Fibroblast of lung (primary cell): ENCODE measurements around the gene EMP3. TPM values are rescaled to one million over a fixed set of nuclear protein-coding genes. Genes with fewer than 3 reads are reported as not detected.
A peak's percentile ranks its signal among the peaks of the same experiment; 100 is the strongest.
"Not testable (repeated sequence)": the region's sequence is repeated elsewhere in the genome, so short reads cannot be mapped to it uniquely, and the experiment has no call there.

ENCODE experiments used
- DNase-seq, 2 donors: peaks; one replicate each; pipeline versions ENCODE4 v3.0.0 to v3.0.0-alpha.2; 2010; ENCODE audit warnings: low read depth in 2 of 2
- H2AFZ ChIP-seq: 2 replicates; pipeline ENCODE4 v1.5.1; 2012; ENCODE audit warnings: low read length, control low read depth, inconsistent platforms
- H3K27ac ChIP-seq: 2 replicates; pipeline ENCODE4 v1.5.1; 2011; ENCODE audit warnings: low read length, control low read depth; ENCODE audit not compliant: insufficient read depth
- H3K27me3 ChIP-seq: 2 replicates; pipeline ENCODE4 v1.5.1; 2011; ENCODE audit warnings: mild to moderate bottlenecking, low read length; ENCODE audit not compliant: control insufficient read depth, insufficient read depth
- H3K36me3 ChIP-seq: 2 replicates; pipeline ENCODE4 v1.5.1; 2011; ENCODE audit warnings: low read length; ENCODE audit not compliant: control insufficient read depth, insufficient read depth
- H3K4me1 ChIP-seq: 2 replicates; pipeline ENCODE4 v1.5.1; 2011; ENCODE audit warnings: low read length; ENCODE audit not compliant: control insufficient read depth, insufficient read depth; ENCODE audit errors: extremely low read depth
- H3K4me2 ChIP-seq: 2 replicates; pipeline ENCODE4 v1.5.1; 2011; ENCODE audit warnings: low read length, control low read depth; ENCODE audit not compliant: insufficient read depth; ENCODE audit errors: extremely low read depth
- H3K4me3 ChIP-seq, 4 experiments: fragments of 200-600 bp in 1 of 4; sonication (generic) in 1 of 4; replicated peaks in 1 of 4; 2 replicates each; pipeline ENCODE4 v1.5.1; 2011 to 2016; ENCODE audit warnings: low read length in 4 of 4, low read depth in 3 of 4, mild to moderate bottlenecking in 3 of 4, control low read depth in 2 of 4, inconsistent platforms in 1 of 4, mixed read lengths in 1 of 4; ENCODE audit not compliant: insufficient read depth in 1 of 4; ENCODE audit errors: control extremely low read depth in 1 of 4
- H3K79me2 ChIP-seq: 2 replicates; pipeline ENCODE4 v1.5.1; 2012; ENCODE audit warnings: mild to moderate bottlenecking, low read length, inconsistent platforms; ENCODE audit not compliant: control insufficient read depth, insufficient read depth
- H3K9ac ChIP-seq: 2 replicates; pipeline ENCODE4 v1.5.1; 2011; ENCODE audit warnings: mild to moderate bottlenecking, low read length, control low read depth; ENCODE audit not compliant: insufficient read depth
- H3K9me3 ChIP-seq: 2 replicates; pipeline ENCODE4 v1.5.1; 2012; ENCODE audit warnings: low read depth, low read length; ENCODE audit not compliant: control insufficient read depth, insufficient read depth
- H4K20me1 ChIP-seq: 2 replicates; pipeline ENCODE4 v1.5.1; 2011; ENCODE audit warnings: low read length; ENCODE audit not compliant: control insufficient read depth, insufficient read depth; ENCODE audit errors: extremely low read depth
- EZH2 ChIP-seq: IDR thresholded peaks from 2 replicates; pipeline ENCODE4 v1.5.1; 2012; ENCODE audit warnings: low read length, control low read depth, mild to moderate bottlenecking; ENCODE audit errors: missing control alignments
- polyA plus RNA-seq, 2 donors: library from polyadenylated mRNA; depleted of rRNA in 1 of 2; stranded (reverse) in 1 of 2; unstranded in 1 of 2; fragments of >200 nt; gene quantifications; 2 replicates each; pipeline ENCODE4 v1.2.1, GENCODE V29; 2011 to 2012; ENCODE audit warnings: missing spikeins in 1 of 2
- total RNA-seq: library from RNA; depleted of rRNA; stranded (reverse); fragments of >200 nt; gene quantifications from 2 replicates; pipeline ENCODE4 v1.2.1, GENCODE V29; 2014
- TF ChIP-seq, protein P1 (sequence below), 2 donors: IDR thresholded peaks in 1 of 2; conservative IDR thresholded peaks in 1 of 2; 1 replicate in 1 of 2; 2 replicates in 1 of 2; pipeline ENCODE4 v1.5.1; 2011 to 2012; ENCODE audit warnings: low read length in 2 of 2, control low read depth in 1 of 2, inconsistent platforms in 1 of 2, low read depth in 1 of 2, mild to moderate bottlenecking in 1 of 2

Gene EMP3
- total and polyA plus RNA-seq, 2 donors (not counting 1 experiment from before 2014, with no cell fraction given): 246 to 303 TPM

DNA sequence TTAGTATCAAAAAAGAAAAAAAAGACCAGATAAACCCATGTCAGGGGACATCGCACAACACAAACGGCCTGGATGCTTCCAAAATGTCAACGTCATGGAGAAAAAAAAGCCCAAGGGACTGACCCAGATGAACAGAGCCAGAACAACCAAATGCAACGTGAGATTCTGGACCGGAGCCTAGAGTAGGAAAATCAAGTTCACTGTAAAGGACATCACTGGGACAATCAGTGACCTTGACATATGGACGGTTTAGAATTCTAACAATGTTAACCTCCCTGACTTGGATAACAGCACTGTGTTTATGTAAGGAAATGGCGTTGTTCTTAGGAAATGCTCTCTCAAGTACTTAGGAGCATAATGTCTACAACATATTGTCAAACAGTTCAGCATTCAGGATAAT is 15.1 kb upstream of the EMP3 start:
- no peak overlapping the region for H3K27ac ChIP-seq
- no peaks in the 10 kb centered on the region for H3K79me2 ChIP-seq
- no peak overlapping the region for H2AFZ ChIP-seq
- TF ChIP-seq, protein P1, sequence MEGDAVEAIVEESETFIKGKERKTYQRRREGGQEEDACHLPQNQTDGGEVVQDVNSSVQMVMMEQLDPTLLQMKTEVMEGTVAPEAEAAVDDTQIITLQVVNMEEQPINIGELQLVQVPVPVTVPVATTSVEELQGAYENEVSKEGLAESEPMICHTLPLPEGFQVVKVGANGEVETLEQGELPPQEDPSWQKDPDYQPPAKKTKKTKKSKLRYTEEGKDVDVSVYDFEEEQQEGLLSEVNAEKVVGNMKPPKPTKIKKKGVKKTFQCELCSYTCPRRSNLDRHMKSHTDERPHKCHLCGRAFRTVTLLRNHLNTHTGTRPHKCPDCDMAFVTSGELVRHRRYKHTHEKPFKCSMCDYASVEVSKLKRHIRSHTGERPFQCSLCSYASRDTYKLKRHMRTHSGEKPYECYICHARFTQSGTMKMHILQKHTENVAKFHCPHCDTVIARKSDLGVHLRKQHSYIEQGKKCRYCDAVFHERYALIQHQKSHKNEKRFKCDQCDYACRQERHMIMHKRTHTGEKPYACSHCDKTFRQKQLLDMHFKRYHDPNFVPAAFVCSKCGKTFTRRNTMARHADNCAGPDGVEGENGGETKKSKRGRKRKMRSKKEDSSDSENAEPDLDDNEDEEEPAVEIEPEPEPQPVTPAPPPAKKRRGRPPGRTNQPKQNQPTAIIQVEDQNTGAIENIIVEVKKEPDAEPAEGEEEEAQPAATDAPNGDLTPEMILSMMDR (conservative IDR thresholded peaks at IDR 0.05 in 1 of 2, IDR thresholded peaks at IDR 0.05 in 1 of 2; ENCODE audit: low read depth in 1 of 2, low read length in 2 of 2): no peak
- TF ChIP-seq EZH2: no peak
- H4K20me1 ChIP-seq: no peaks in the 10 kb centered on the region
- H3K4me1 ChIP-seq: no peaks in the 10 kb centered on the region
- H3K27me3 ChIP-seq: peaks cover 3% of the 10 kb centered on the region
- H3K9me3 ChIP-seq: no peaks in the 10 kb centered on the region
- no peak overlapping the region for H3K4me2 ChIP-seq
- DNase-seq: peak in 1 of 2 donors; percentile 36
- H3K9ac ChIP-seq: no peak overlapping the region
- H3K4me3 ChIP-seq: no peak overlapping the region
- no peaks in the 10 kb centered on the region for H3K36me3 ChIP-seq

DNA sequence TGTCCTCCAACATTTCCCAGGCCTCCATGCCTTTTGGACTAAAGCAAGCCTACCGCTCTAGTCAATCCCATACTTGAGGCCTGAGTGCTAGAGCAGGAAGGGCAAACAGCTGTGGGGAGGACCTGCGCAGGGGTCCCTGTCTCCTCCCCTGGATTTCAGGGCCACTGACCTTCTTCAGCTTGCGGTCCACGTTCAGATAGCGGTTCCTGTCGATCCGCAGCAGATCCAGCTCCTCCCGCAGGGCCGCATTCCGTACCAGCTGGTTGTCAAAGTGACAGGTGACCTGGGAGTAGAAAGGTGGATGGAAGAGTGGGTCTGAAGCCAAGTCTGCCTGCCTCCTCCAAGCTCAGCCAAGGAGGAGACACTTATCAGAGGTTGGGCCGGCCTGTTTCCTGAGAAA is 14.0 kb upstream of the EMP3 start:
- Histone ChIP-seq H3K27me3 (no peaks in the 10 kb centered on the region), H3K9me3 (no peaks in the 10 kb centered on the region), H3K36me3 (no peaks in the 10 kb centered on the region), H3K9ac (no peak overlapping the region), H3K79me2 (no peaks in the 10 kb centered on the region), H2AFZ (no peak overlapping the region), H3K4me1 (no peaks in the 10 kb centered on the region), H3K27ac (no peak overlapping the region), H3K4me2 (no peak overlapping the region), H4K20me1 (no peaks in the 10 kb centered on the region), H3K4me3 (no peak overlapping the region)
- no peak for DNase-seq
- TF ChIP-seq, protein P1 (conservative IDR thresholded peaks at IDR 0.05 in 1 of 2, IDR thresholded peaks at IDR 0.05 in 1 of 2; ENCODE audit: low read depth in 1 of 2, low read length in 2 of 2): no peak
- TF ChIP-seq EZH2: no peak

DNA sequence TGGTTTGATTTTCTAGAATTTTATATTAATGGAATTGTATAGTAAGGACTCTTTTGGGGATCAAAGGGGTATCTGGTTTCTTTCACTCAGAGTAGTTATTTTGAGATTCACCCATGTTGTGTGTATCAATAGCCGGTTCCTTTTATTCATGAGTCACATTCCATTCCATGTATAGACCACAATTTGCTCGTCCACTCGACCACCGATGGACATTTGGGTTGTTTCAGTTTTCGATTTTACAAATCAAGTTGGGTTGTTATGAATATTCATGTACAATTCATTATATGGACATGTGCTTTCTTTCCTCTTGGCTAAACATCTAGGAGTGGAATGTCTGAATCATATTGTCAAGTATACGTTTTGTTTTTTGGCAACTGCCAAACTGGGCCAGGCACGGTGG is 9.6 kb upstream of the EMP3 start:
- Histone ChIP-seq H4K20me1 (no peaks in the 10 kb centered on the region), H3K79me2 (no peaks in the 10 kb centered on the region), H3K9me3 (no peaks in the 10 kb centered on the region), H2AFZ (no peak overlapping the region), H3K4me1 (peaks cover 3% of the 10 kb centered on the region), H3K9ac (no peak overlapping the region), H3K36me3 (no peaks in the 10 kb centered on the region), H3K27ac (no peak overlapping the region), H3K4me3 (no peak overlapping the region), H3K4me2 (no peak overlapping the region), H3K27me3 (no peaks in the 10 kb centered on the region)
- TF ChIP-seq, protein P1 (conservative IDR thresholded peaks at IDR 0.05 in 1 of 2, IDR thresholded peaks at IDR 0.05 in 1 of 2; ENCODE audit: low read depth in 1 of 2, low read length in 2 of 2): no peak
- no peak for TF ChIP-seq EZH2
- DNase-seq: no peak

DNA sequence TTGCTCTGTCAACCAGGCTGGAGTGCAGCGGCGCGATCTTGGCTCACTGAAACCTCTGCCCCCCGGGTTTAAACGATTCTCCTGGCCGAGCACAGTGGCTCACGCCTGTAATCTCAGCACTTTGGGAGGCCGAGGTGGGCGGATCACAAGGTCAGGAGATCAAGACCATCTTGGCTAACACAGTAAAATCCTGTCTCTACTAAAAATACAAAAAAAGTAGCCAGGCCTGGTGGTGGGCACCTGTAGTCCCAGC is 7.7 kb upstream of the EMP3 start:
- peaks cover 12% of the 10 kb centered on the region for H3K4me1 ChIP-seq
- not testable (repeated sequence) for H3K9ac ChIP-seq, H3K36me3 ChIP-seq, H3K27ac ChIP-seq, H3K79me2 ChIP-seq, H3K9me3 ChIP-seq, H2AFZ ChIP-seq, H3K4me3 ChIP-seq, DNase-seq, H4K20me1 ChIP-seq, H3K4me2 ChIP-seq, H3K27me3 ChIP-seq
